Neutrophil (primary cell): ENCODE measurements around the gene OLIG3.

Experiments used
- H3K27ac ChIP-seq: fragments of 200-600 bp; sonication (generic); 2 replicates; pipeline ENCODE4 v1.5.1; 2016; ENCODE audit warnings: mild to moderate bottlenecking, moderate library complexity
- H3K27me3 ChIP-seq: fragments of 200-600 bp; sonication (generic); 2 replicates; pipeline ENCODE4 v1.6.0; 2016; ENCODE audit warnings: mild to moderate bottlenecking
- H3K36me3 ChIP-seq: fragments of 200-600 bp; sonication (generic); 2 replicates; pipeline ENCODE4 v1.5.1; 2017
- H3K4me1 ChIP-seq, 2 experiments: fragments of 200-600 bp in 1 of 2; sonication (generic) in 1 of 2; 1 replicate in 1 of 2; 2 replicates in 1 of 2; pipeline versions ENCODE4 v1.5.1 to v1.6.1; 2013 to 2016; ENCODE audit warnings: low read depth in 1 of 2, low read length in 1 of 2, mild to moderate bottlenecking in 1 of 2, moderate library complexity in 1 of 2; ENCODE audit not compliant: control insufficient read depth in 1 of 2, insufficient read depth in 1 of 2
- H3K4me3 ChIP-seq, 2 experiments: fragments of 200-600 bp in 1 of 2; sonication (generic) in 1 of 2; 1 replicate in 1 of 2; 2 replicates in 1 of 2; pipeline ENCODE4 v1.5.1; 2013 to 2016; ENCODE audit warnings: low read depth in 1 of 2, low read length in 1 of 2, mild to moderate bottlenecking in 1 of 2, moderate library complexity in 1 of 2
- H3K9me3 ChIP-seq: fragments of 200-600 bp; sonication (generic); 2 replicates; pipeline ENCODE4 v1.5.1; 2016
- CTCF ChIP-seq: fragments of 200-600 bp; sonication (generic); IDR thresholded peaks from 2 replicates; pipeline ENCODE4 v1.5.1; 2016; ENCODE audit warnings: antibody characterized with exemption

OLIG3 gene

GRCh38 chr6:137494281-137494987, at the start of gene OLIG3:
OLIG3 (minus strand) TSS chr6:137494394; CDS start chr6:137494170, 224 bp downstream.
- Histone ChIP-seq H3K9me3 (no peaks in the 10 kb centered on the region), H3K36me3 (no peaks in the 10 kb centered on the region), H3K4me3 (no peak within 1 kb of the TSS), H3K27me3 (peaks cover 100% of the 10 kb centered on the region), H3K27ac (no peak within 1 kb of the TSS), H3K4me1 (no peaks in the 10 kb centered on the region)
- TF ChIP-seq CTCF, result no peak

- Histone ChIP-seq H3K27me3 (peaks cover 52% of the 10 kb centered on the region), H3K4me1 (no peaks in the 10 kb centered on the region), H3K27ac (no peak overlapping the region), H3K36me3 (no peaks in the 10 kb centered on the region), H3K9me3 (no peaks in the 10 kb centered on the region), H3K4me3 (no peak overlapping the region)
- no peak for TF ChIP-seq CTCF
These were observed 48.9 kb upstream of the OLIG3 start for GRCh38 chr6:137543114-137543513.

- no peaks in the 10 kb centered on the region for H3K36me3 ChIP-seq
- H3K27me3 ChIP-seq, result peaks cover 52% of the 10 kb centered on the region
- H3K4me1 ChIP-seq, result no peaks in the 10 kb centered on the region
- no peaks in the 10 kb centered on the region for H3K9me3 ChIP-seq
- TF ChIP-seq CTCF, result no peak
- no peak overlapping the region for H3K27ac ChIP-seq
- H3K4me3 ChIP-seq, result no peak overlapping the region
These were observed 48.5 kb upstream of the OLIG3 start for GRCh38 chr6:137542713-137543112.

DNA sequence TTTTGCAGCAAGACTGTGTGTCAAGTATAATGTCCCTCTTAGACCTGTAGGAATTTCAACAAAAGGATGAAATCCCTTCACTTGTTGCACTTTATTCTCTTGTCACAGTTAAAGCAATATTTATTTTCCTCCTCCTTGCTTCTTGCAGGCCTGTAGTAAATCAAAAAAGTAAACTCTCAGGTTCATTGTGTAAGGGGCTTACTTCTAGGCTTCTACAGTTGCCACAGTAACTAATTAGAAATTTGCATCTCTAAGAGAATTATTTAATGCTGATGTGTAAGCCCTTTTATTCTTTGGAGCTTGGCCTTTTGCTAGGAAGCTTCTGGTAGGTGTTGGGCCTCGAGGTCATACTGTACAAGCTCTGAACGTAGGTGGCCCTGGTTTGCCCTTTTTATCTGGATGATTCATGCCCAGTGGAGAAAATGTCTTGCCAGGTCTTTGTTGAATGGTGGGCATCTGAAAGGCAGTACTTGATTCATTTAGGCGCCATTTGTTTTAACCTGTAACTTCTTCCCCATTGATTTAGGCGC, 47.4 kb upstream of the OLIG3 start:
- H3K27ac ChIP-seq, result no peak overlapping the region
- H3K27me3 ChIP-seq, result peaks cover 56% of the 10 kb centered on the region
- H3K4me3 ChIP-seq, result no peak overlapping the region
- no peaks in the 10 kb centered on the region for H3K4me1 ChIP-seq
- H3K9me3 ChIP-seq, result no peaks in the 10 kb centered on the region
- H3K36me3 ChIP-seq, result no peaks in the 10 kb centered on the region
- TF ChIP-seq CTCF, result no peak

DNA sequence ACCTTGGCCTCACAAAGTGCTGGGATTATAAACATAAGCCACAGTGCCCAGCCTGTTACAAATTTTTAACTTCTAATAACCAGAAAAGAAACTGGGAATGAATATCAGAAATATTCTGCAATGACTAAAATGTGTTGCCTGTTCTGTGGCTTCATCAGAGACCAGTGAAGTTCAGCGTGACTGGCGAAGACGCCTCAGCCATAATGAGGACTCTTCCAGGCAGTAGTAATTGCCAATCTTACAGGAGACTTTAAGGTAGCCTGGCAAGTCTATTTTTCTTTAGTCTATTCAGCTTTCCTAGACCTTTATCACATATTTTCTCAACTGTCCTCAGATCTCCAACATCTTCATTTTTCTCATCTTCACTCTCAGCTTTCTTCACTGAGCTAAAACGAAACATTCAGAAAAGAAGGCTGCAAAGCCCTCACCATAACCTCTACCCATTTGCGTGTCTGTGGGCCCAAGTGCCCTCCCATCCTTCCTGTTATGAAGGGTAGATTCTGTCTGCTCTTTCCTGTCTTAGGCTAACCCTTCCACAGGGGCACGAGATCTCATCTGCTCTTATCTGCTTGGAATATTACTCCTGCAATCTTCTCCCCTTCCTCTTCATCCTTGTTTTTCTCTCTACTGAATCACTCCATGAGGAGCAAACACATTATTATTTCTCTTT, 42.0 kb upstream of the OLIG3 start:
- H3K4me1 ChIP-seq, result no peaks in the 10 kb centered on the region
- H3K36me3 ChIP-seq, result no peaks in the 10 kb centered on the region
- no peak for TF ChIP-seq CTCF
- H3K27me3 ChIP-seq, result peaks cover 41% of the 10 kb centered on the region
- H3K9me3 ChIP-seq, result no peaks in the 10 kb centered on the region
- no peak overlapping the region for H3K27ac ChIP-seq
- H3K4me3 ChIP-seq, result no peak overlapping the region
